Measurements from ENCODE around the gene AMPH. TPM values are rescaled to one million over a fixed set of nuclear protein-coding genes. Genes with fewer than 3 reads are reported as not detected.

The AMPH gene
- total and polyA plus RNA-seq, 2 of the 4 experiments (the other 2 are of a cell fraction), result 3.9 to 4.8 TPM

DNA sequence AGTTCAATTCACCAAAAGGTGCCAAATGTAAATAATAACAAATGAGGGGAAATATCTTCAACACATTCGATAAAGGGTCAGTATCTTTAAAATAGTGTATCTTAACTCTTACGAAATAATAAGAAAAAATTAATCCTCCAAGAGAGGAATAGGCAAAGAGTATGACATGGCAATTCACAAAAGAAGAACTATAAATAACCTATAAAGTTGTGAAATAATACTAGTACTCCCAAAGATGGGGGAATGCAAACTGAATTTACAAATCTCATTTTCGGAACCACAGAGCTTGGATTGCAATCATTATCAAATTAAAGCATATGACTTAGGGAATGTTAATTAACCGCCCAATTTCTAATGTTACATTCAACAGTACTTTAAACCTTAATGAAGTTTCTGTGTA, 279.6 kb downstream of the AMPH start:
- H2BK120ac ChIP-seq (ENCODE audit: low read depth, low read length), result no peak overlapping the region
- no peak overlapping the region for H3K4me3 ChIP-seq (ENCODE audit: insufficient read depth, low read depth, low read length)
- no peak overlapping the region for H2AK9ac ChIP-seq (replicated peaks; ENCODE audit: low read depth, low read length, poor library complexity)
- no peak overlapping the region for H3K56ac ChIP-seq (ENCODE audit: extremely low read depth, insufficient read depth, low read length)
- H3K27me3 ChIP-seq (ENCODE audit: control insufficient read depth, insufficient read depth, low read length), result no peaks in the 10 kb centered on the region
- H3K9me1 ChIP-seq (ENCODE audit: insufficient read depth, low read length), result no peaks in the 10 kb centered on the region
- no peak overlapping the region for H2AK5ac ChIP-seq (ENCODE audit: low read depth, low read length)
- H4K5ac ChIP-seq (ENCODE audit: low read depth, low read length), result no peak overlapping the region
- no peak overlapping the region for H3K4me2 ChIP-seq (ENCODE audit: low read depth, low read length)
- ATAC-seq (ENCODE audit: low read depth) (no peak), DNase-seq (no peak)
- H3K23ac ChIP-seq (ENCODE audit: low read depth, low read length), result no peak overlapping the region
- H4K8ac ChIP-seq (ENCODE audit: low read depth in 2 of 2, low read length in 2 of 2), result no peak overlapping the region
- intact Hi-C loops (cut with micrococcal nuclease), result no loop called here
- in situ Hi-C loops (cut with MboI; ENCODE audit: low sequenced_read_pairs), result no loop called here
- no peak overlapping the region for H3K27ac ChIP-seq (ENCODE audit: insufficient read depth, low read length)
- TF ChIP-seq SMC3 (IDR thresholded peaks at IDR 0.05; ENCODE audit: low read depth, low read length) (no peak), MXI1 (IDR thresholded peaks at IDR 0.05; ENCODE audit: borderline replicate concordance, low read depth, low read length) (no peak), FOS (IDR thresholded peaks at IDR 0.05; ENCODE audit: low read depth, low read length) (no peak), BHLHE40 (IDR thresholded peaks at IDR 0.05; ENCODE audit: low read depth, low read length) (no peak), RAD21 (IDR thresholded peaks at IDR 0.05; ENCODE audit: low read length) (no peak), NFE2L2 (IDR thresholded peaks at IDR 0.05; ENCODE audit: low read depth, low read length) (no peak), CEBPB (IDR thresholded peaks at IDR 0.05; ENCODE audit: low read depth, low read length) (no peak), POLR2A (IDR thresholded peaks at IDR 0.05; ENCODE audit: low read depth, low read length) (no peak)
- TF ChIP-seq, protein P1, sequence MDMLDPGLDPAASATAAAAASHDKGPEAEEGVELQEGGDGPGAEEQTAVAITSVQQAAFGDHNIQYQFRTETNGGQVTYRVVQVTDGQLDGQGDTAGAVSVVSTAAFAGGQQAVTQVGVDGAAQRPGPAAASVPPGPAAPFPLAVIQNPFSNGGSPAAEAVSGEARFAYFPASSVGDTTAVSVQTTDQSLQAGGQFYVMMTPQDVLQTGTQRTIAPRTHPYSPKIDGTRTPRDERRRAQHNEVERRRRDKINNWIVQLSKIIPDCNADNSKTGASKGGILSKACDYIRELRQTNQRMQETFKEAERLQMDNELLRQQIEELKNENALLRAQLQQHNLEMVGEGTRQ (IDR thresholded peaks at IDR 0.05; ENCODE audit: low read depth, low read length), result no peak
- TF ChIP-seq, protein P2, sequence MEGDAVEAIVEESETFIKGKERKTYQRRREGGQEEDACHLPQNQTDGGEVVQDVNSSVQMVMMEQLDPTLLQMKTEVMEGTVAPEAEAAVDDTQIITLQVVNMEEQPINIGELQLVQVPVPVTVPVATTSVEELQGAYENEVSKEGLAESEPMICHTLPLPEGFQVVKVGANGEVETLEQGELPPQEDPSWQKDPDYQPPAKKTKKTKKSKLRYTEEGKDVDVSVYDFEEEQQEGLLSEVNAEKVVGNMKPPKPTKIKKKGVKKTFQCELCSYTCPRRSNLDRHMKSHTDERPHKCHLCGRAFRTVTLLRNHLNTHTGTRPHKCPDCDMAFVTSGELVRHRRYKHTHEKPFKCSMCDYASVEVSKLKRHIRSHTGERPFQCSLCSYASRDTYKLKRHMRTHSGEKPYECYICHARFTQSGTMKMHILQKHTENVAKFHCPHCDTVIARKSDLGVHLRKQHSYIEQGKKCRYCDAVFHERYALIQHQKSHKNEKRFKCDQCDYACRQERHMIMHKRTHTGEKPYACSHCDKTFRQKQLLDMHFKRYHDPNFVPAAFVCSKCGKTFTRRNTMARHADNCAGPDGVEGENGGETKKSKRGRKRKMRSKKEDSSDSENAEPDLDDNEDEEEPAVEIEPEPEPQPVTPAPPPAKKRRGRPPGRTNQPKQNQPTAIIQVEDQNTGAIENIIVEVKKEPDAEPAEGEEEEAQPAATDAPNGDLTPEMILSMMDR (conservative IDR thresholded peaks at IDR 0.05; ENCODE audit: low read depth, low read length), result no peak
- no peak overlapping the region for H2AFZ ChIP-seq (replicated peaks; ENCODE audit: low read length, poor library complexity)
- H3K18ac ChIP-seq (ENCODE audit: low read depth, low read length), result no peak overlapping the region
- H3K36me3 ChIP-seq (ENCODE audit: control insufficient read depth, insufficient read depth, low read length), result no peaks in the 10 kb centered on the region
- POLR2A ChIA-PET (ENCODE audit: unreplicated experiment), result no interaction called here
- BruUV-seq (replicated peaks), result no TSS peak
- no peak overlapping the region for H3K9ac ChIP-seq (ENCODE audit: low read depth, low read length)
- no peak overlapping the region for H2BK5ac ChIP-seq (ENCODE audit: low read depth, low read length, poor library complexity, severe bottlenecking)
- H3K4ac ChIP-seq (ENCODE audit: low read depth, low read length), result no peak overlapping the region
- no peak overlapping the region for H2BK15ac ChIP-seq (ENCODE audit: low read depth, low read length)
- no peaks in the 10 kb centered on the region for H3K4me1 ChIP-seq (ENCODE audit: control insufficient read depth, insufficient read depth, low read length)
- H3K9me3 ChIP-seq (ENCODE audit: control insufficient read depth, insufficient read depth, low read length), result no peaks in the 10 kb centered on the region
- dilution Hi-C loops (cut with HindIII; ENCODE audit: low sequenced_read_pairs, unreplicated experiment), result no loop called here
- CTCF ChIA-PET, result no interaction called here
- H4K20me1 ChIP-seq (ENCODE audit: insufficient read depth, low read length), result no peaks in the 10 kb centered on the region
- no peaks in the 10 kb centered on the region for H3K79me1 ChIP-seq (ENCODE audit: low read depth in 1 of 2, low read length in 2 of 2)
- no peak overlapping the region for H4K91ac ChIP-seq (ENCODE audit: insufficient read depth, low read depth, low read length)
- no peak overlapping the region for H2BK20ac ChIP-seq (ENCODE audit: low read depth, low read length)
- no CpG with 5 or more reads among the region's 4 CpGs for WGBS, 2 experiments (ENCODE audit: extremely low coverage in 2 of 2, insufficient read length in 1 of 2)
- no peak overlapping the region for H3K14ac ChIP-seq (replicated peaks; ENCODE audit: low read depth, low read length)
